Erythroblast (primary cell): ENCODE results near the gene SPEM1.

Source experiments
- GATA1 ChIP-seq: IDR thresholded peaks from 2 replicates; pipeline ENCODE4 v1.6.1; 2011; ENCODE audit warnings: low read depth, mild to moderate bottlenecking, control low read depth, low read length, moderate library complexity
- POLR2A ChIP-seq: IDR thresholded peaks from 2 replicates; pipeline ENCODE4 v1.6.1; 2011; ENCODE audit warnings: mild to moderate bottlenecking, low read length

- TF ChIP-seq POLR2A (no peak), GATA1 (no peak)
These were observed 6.2 kb downstream of the SPEM1 start for GRCh38 chr17:7426203-7426863.
